Measurements from ENCODE around the gene PRKD2. TPM values are rescaled to one million over a fixed set of nuclear protein-coding genes. Genes with fewer than 3 reads are reported as not detected.
"Not testable (repeated sequence)": the region's sequence is repeated elsewhere in the genome, so short reads cannot be mapped to it uniquely, and the experiment has no call there.

PRKD2 gene
- total and polyA plus RNA-seq, 2 experiments from 2014 or later, result 15.6 to 37.9 TPM

GRCh38 chr19:46631481-46631880, 85.4 kb downstream of the PRKD2 start:
- Histone ChIP-seq H3K4me2 (no peak overlapping the region), H3K27me3 (peaks cover 14% of the 10 kb centered on the region), H3K9me3 (ENCODE audit: low read depth) (no peaks in the 10 kb centered on the region), H3K27ac (peak overlapping the region; percentile 37), H3K4me1 (ENCODE audit: insufficient read depth) (peaks cover 11% of the 10 kb centered on the region), H2AFZ (no peak overlapping the region), H3K4me3 (no peak overlapping the region), H3K9me2 (replicated peaks; ENCODE audit: insufficient read depth) (no peaks in the 10 kb centered on the region), H3K79me2 (no peaks in the 10 kb centered on the region), H3K36me3 (replicated peaks; ENCODE audit: insufficient read depth, low read depth) (no peaks in the 10 kb centered on the region), H4K20me1 (ENCODE audit: insufficient read depth, poor library complexity, severe bottlenecking) (no peaks in the 10 kb centered on the region)
- DNase-seq (ENCODE audit: low spot score), result no peak
- TF ChIP-seq EZH2phosphoT487 (IDR thresholded peaks at IDR 0.05; ENCODE audit: low read depth, severe bottlenecking, unreplicated experiment), result no peak
- no peak for TF ChIP-seq EZH2 (IDR thresholded peaks at IDR 0.05; ENCODE audit: borderline replicate concordance)
- no peak for TF ChIP-seq CTCF (IDR thresholded peaks at IDR 0.05; ENCODE audit: poor library complexity)
- 44% methylated on average over 6 of the region's 6 CpGs for WGBS (ENCODE audit: low lambda C conversion rate, missing lambda C conversion rate)

- Histone ChIP-seq H3K4me1 (ENCODE audit: insufficient read depth) (peaks cover 11% of the 10 kb centered on the region), H3K9me2 (replicated peaks; ENCODE audit: insufficient read depth) (no peaks in the 10 kb centered on the region), H3K4me3 (no peak overlapping the region), H3K27ac (no peak overlapping the region), H3K4me2 (no peak overlapping the region), H3K79me2 (no peaks in the 10 kb centered on the region), H3K27me3 (peaks cover 14% of the 10 kb centered on the region), H3K9me3 (ENCODE audit: low read depth) (no peaks in the 10 kb centered on the region), H3K36me3 (replicated peaks; ENCODE audit: insufficient read depth, low read depth) (no peaks in the 10 kb centered on the region), H4K20me1 (ENCODE audit: insufficient read depth, poor library complexity, severe bottlenecking) (no peaks in the 10 kb centered on the region), H2AFZ (no peak overlapping the region)
- WGBS (ENCODE audit: low lambda C conversion rate, missing lambda C conversion rate), result 86% methylated on average over 14 of the region's 14 CpGs
- TF ChIP-seq EZH2phosphoT487 (IDR thresholded peaks at IDR 0.05; ENCODE audit: low read depth, severe bottlenecking, unreplicated experiment), result no peak
- no peak for TF ChIP-seq EZH2 (IDR thresholded peaks at IDR 0.05; ENCODE audit: borderline replicate concordance)
- no peak for TF ChIP-seq CTCF (IDR thresholded peaks at IDR 0.05; ENCODE audit: poor library complexity)
- no peak for DNase-seq (ENCODE audit: low spot score)
Observed at GRCh38 chr19:46630586-46631205, 86.2 kb downstream of the PRKD2 start.

- 77% methylated on average over 15 of the region's 15 CpGs for WGBS (ENCODE audit: low lambda C conversion rate, missing lambda C conversion rate)
- peak; percentile 41 for DNase-seq (ENCODE audit: low spot score)
- TF ChIP-seq CTCF (IDR thresholded peaks at IDR 0.05; ENCODE audit: poor library complexity) (no peak), EZH2phosphoT487 (IDR thresholded peaks at IDR 0.05; ENCODE audit: low read depth, severe bottlenecking, unreplicated experiment) (no peak), EZH2 (IDR thresholded peaks at IDR 0.05; ENCODE audit: borderline replicate concordance) (no peak)
- H3K4me2 ChIP-seq, result no peak overlapping the region
- H3K4me3 ChIP-seq, result no peak overlapping the region
- peaks cover 16% of the 10 kb centered on the region for H3K4me1 ChIP-seq (ENCODE audit: insufficient read depth)
- H3K27ac ChIP-seq, result peak overlapping the region; percentile 37
- no peaks in the 10 kb centered on the region for H3K9me2 ChIP-seq (replicated peaks; ENCODE audit: insufficient read depth)
- peaks cover 7% of the 10 kb centered on the region for H3K27me3 ChIP-seq
- H3K9me3 ChIP-seq (ENCODE audit: low read depth), result no peaks in the 10 kb centered on the region
- H3K36me3 ChIP-seq (replicated peaks; ENCODE audit: insufficient read depth, low read depth), result no peaks in the 10 kb centered on the region
- H2AFZ ChIP-seq, result no peak overlapping the region
- no peaks in the 10 kb centered on the region for H3K79me2 ChIP-seq
- H4K20me1 ChIP-seq (ENCODE audit: insufficient read depth, poor library complexity, severe bottlenecking), result no peaks in the 10 kb centered on the region
Observed at GRCh38 chr19:46629546-46630025, 87.3 kb downstream of the PRKD2 start.

GRCh38 chr19:46628970-46629369, 87.9 kb downstream of the PRKD2 start:
- H3K4me1 ChIP-seq (ENCODE audit: insufficient read depth), result peaks cover 18% of the 10 kb centered on the region
- not testable (repeated sequence) for H3K27me3 ChIP-seq; H4K20me1 ChIP-seq (ENCODE audit: insufficient read depth, poor library complexity, severe bottlenecking); H3K79me2 ChIP-seq; H3K4me3 ChIP-seq; H3K9me2 ChIP-seq (replicated peaks; ENCODE audit: insufficient read depth); DNase-seq (ENCODE audit: low spot score); H2AFZ ChIP-seq; H3K36me3 ChIP-seq (replicated peaks; ENCODE audit: insufficient read depth, low read depth); H3K27ac ChIP-seq; H3K9me3 ChIP-seq (ENCODE audit: low read depth); H3K4me2 ChIP-seq
- 81% methylated on average over 7 of the region's 7 CpGs for WGBS (ENCODE audit: low lambda C conversion rate, missing lambda C conversion rate)
